ENCODE data around the gene HIVEP1. TPM values are rescaled to one million over a fixed set of nuclear protein-coding genes. Genes with fewer than 3 reads are reported as not detected.

Gene HIVEP1
- total and polyA plus RNA-seq, 2 of the 13 experiments (the other 11 are each of a cell fraction or from before 2014, with no cell fraction given), result 7.4 to 9.9 TPM

- no peak for TF ChIP-seq ZNF143 (CRISPR knock-in tag; IDR thresholded peaks at IDR 0.05)
- TF ChIP-seq MXD1 (CRISPR knock-in tag; IDR thresholded peaks at IDR 0.05), result peak; percentile 54; the same call in 1 of the 2 replicates
- TF ChIP-seq MEIS1 (CRISPR knock-in tag; IDR thresholded peaks at IDR 0.05; ENCODE audit: borderline replicate concordance), result no peak
- no peak for TF ChIP-seq ZNF24 (IDR thresholded peaks at IDR 0.05)
- TF ChIP-seq ZNF530 (CRISPR knock-in tag; IDR thresholded peaks at IDR 0.05; ENCODE audit: low read depth), result no peak
- TF ChIP-seq NCOA1 (CRISPR knock-in tag; IDR thresholded peaks at IDR 0.05), result no peak
- peak; percentile 57; the same call in 1 of the 2 replicates for TF ChIP-seq FOXC1 (CRISPR knock-in tag; IDR thresholded peaks at IDR 0.05; ENCODE audit: borderline replicate concordance)
- TF ChIP-seq SP1 (IDR thresholded peaks at IDR 0.05), result no peak
- TF ChIP-seq SP1 (CRISPR knock-in tag; IDR thresholded peaks at IDR 0.05), result peak; percentile 62
- TF ChIP-seq ZMYM4 (CRISPR knock-in tag; IDR thresholded peaks at IDR 0.05), result peak; percentile 72
- TF ChIP-seq ZNF772 (CRISPR knock-in tag; IDR thresholded peaks at IDR 0.05), result no peak
- no peak for TF ChIP-seq CBFB (CRISPR knock-in tag; IDR thresholded peaks at IDR 0.05)
- TF ChIP-seq TFAP4 (IDR thresholded peaks at IDR 0.05; ENCODE audit: borderline replicate concordance, low read depth), result no peak
- TF ChIP-seq ZC3H13 (CRISPR knock-in tag; IDR thresholded peaks at IDR 0.05), result no peak
- TF ChIP-seq ATF1 (CRISPR knock-in tag; IDR thresholded peaks at IDR 0.05), result no peak
- TF ChIP-seq SMAD3 (CRISPR knock-in tag; IDR thresholded peaks at IDR 0.05), result no peak
- no peak for TF ChIP-seq PAWR (CRISPR knock-in tag; IDR thresholded peaks at IDR 0.05; ENCODE audit: borderline replicate concordance)
- 0 out of 2 replicates have a peak, but pooled peaks have one; percentile 60 for TF ChIP-seq EEA1 (CRISPR knock-in tag; IDR thresholded peaks at IDR 0.05; ENCODE audit: borderline replicate concordance)
- TF ChIP-seq PBX3 (CRISPR knock-in tag; IDR thresholded peaks at IDR 0.05; ENCODE audit: borderline replicate concordance), result no peak
- TF ChIP-seq MED8 (CRISPR knock-in tag; IDR thresholded peaks at IDR 0.05; ENCODE audit: insufficient replicate concordance), result peak; percentile 48
- TF ChIP-seq GABPA (IDR thresholded peaks at IDR 0.05; ENCODE audit: low read depth, low read length), result 0 out of 2 replicates have a peak, but pooled peaks have one; percentile 24
- TF ChIP-seq GABPA (CRISPR knock-in tag; IDR thresholded peaks at IDR 0.05; ENCODE audit: low read depth), result peak; percentile 58; the same call in 1 of the 2 replicates
- TF ChIP-seq ZNF691 (CRISPR knock-in tag; IDR thresholded peaks at IDR 0.05; ENCODE audit: borderline replicate concordance, low read depth), result peak; percentile 83; the same call in 1 of the 2 replicates
- TF ChIP-seq ZNF777 (CRISPR knock-in tag; IDR thresholded peaks at IDR 0.05), result no peak
- peak; percentile 66; the same call in 1 of the 2 replicates for TF ChIP-seq ZNF451 (CRISPR knock-in tag; IDR thresholded peaks at IDR 0.05)
- peak; percentile 80 for TF ChIP-seq GATAD2A (CRISPR knock-in tag; IDR thresholded peaks at IDR 0.05)
- TF ChIP-seq RFXANK (CRISPR knock-in tag; IDR thresholded peaks at IDR 0.05), result 0 out of 2 replicates have a peak, but pooled peaks have one; percentile 36
- 0 out of 2 replicates have a peak, but pooled peaks have one; percentile 27 for TF ChIP-seq ZNF761 (CRISPR knock-in tag; conservative IDR thresholded peaks at IDR 0.05)
- TF ChIP-seq DNMT1 (CRISPR knock-in tag; IDR thresholded peaks at IDR 0.05), result no peak
- TF ChIP-seq FOXJ3 (CRISPR knock-in tag; IDR thresholded peaks at IDR 0.05; ENCODE audit: borderline replicate concordance), result no peak
- TF ChIP-seq ZNF557 (CRISPR knock-in tag; IDR thresholded peaks at IDR 0.05), result no peak; the same call in 1 of the 2 replicates
These were observed 3.5 kb upstream of the HIVEP1 start (continued) for GRCh38 chr6:12008366-12009179.

Measured in HepG2 (cell line).